H1 (cell line): ENCODE data around the gene FBXO38. TPM values are rescaled to one million over a fixed set of nuclear protein-coding genes. Genes with fewer than 3 reads are reported as not detected.
A peak's percentile ranks its signal among the peaks of the same experiment; 100 is the strongest.

ENCODE experiments used
- CTCF ChIA-PET: fragments of 300-600 bp; sonication (Branson Sonifier 250); formaldehyde crosslinking; loops from one replicate; lab custom pipeline; 2021; ENCODE audit not compliant: partially characterized antibody; lab: Charles Lee
- POLR2A ChIA-PET: fragments of 300-600 bp; sonication (Branson Sonifier 250); formaldehyde crosslinking; loops from one replicate; lab custom pipeline; 2021; ENCODE audit warnings: inconsistent platforms; ENCODE audit not compliant: partially characterized antibody; lab: Charles Lee
- DNase-seq, 2 experiments: peaks; one replicate each; pipeline versions ENCODE4 v3.0.0 to v3.0.0-alpha.2; 2010 to 2022; ENCODE audit warnings: low spot score in 2 of 2, low read depth in 1 of 2, mixed read lengths in 1 of 2
- FAIRE-seq: peaks from 2 replicates; lab custom pipeline; 2011; peaks lifted over from hg19 to GRCh38; lab: Jason Lieb, UNC
- H2AFZ ChIP-seq: 2 replicates; pipeline ENCODE4 v1.8.1; 2012; ENCODE audit warnings: low read length, inconsistent platforms
- H2AK5ac ChIP-seq: 2 replicates; pipeline ENCODE4 v1.6.1; 2013; ENCODE audit warnings: low read depth, low read length
- H2BK120ac ChIP-seq: replicated peaks from 2 replicates; pipeline ENCODE3; 2013; ENCODE audit warnings: low read depth, low read length, inconsistent platforms
- H2BK12ac ChIP-seq: 2 replicates; pipeline ENCODE4 v1.6.1; 2013; ENCODE audit warnings: low read depth, low read length
- H2BK15ac ChIP-seq: 2 replicates; pipeline ENCODE4 v1.6.1; 2013; ENCODE audit warnings: low read length
- H2BK20ac ChIP-seq: 2 replicates; pipeline ENCODE4 v1.6.1; 2013; ENCODE audit warnings: low read length
- H2BK5ac ChIP-seq: 2 replicates; pipeline ENCODE4 v1.6.1; 2013; ENCODE audit warnings: low read depth, low read length
- H3K14ac ChIP-seq: 2 replicates; pipeline ENCODE4 v1.6.1; 2013; ENCODE audit warnings: inconsistent platforms; ENCODE audit not compliant: insufficient read length
- H3K18ac ChIP-seq: 2 replicates; pipeline ENCODE4 v1.6.1; 2013; ENCODE audit warnings: low read length; ENCODE audit errors: extremely low read depth
- H3K23ac ChIP-seq: 2 replicates; pipeline ENCODE4 v1.6.1; 2013; ENCODE audit warnings: inconsistent platforms; ENCODE audit not compliant: insufficient read length
- H3K23me2 ChIP-seq: 2 replicates; pipeline ENCODE4 v1.6.1; 2013; ENCODE audit warnings: low read depth, low read length
- H3K27ac ChIP-seq: 2 replicates; pipeline ENCODE4 v1.6.1; 2011; ENCODE audit warnings: low read depth, low read length, inconsistent platforms
- H3K27me3 ChIP-seq, 4 experiments: replicated peaks in 1 of 4; 1 replicate in 1 of 4; 2 replicates in 3 of 4; pipeline versions ENCODE4 v1.6.1 to v1.8.1; 2011 to 2013; ENCODE audit warnings: low read length in 3 of 4, mild to moderate bottlenecking in 3 of 4, inconsistent platforms in 2 of 4, mixed read lengths in 2 of 4, moderate library complexity in 1 of 4; ENCODE audit not compliant: control insufficient read depth in 3 of 4, insufficient read depth in 3 of 4; ENCODE audit errors: extremely low read depth in 1 of 4
- H3K36me3 ChIP-seq, 4 experiments: 2 replicates each; pipeline versions ENCODE4 v1.6.1 to v1.8.1; 2011 to 2013; ENCODE audit warnings: mild to moderate bottlenecking in 4 of 4, low read length in 3 of 4, moderate library complexity in 2 of 4, control low read depth in 1 of 4, inconsistent platforms in 1 of 4; ENCODE audit not compliant: insufficient read depth in 4 of 4, control insufficient read depth in 2 of 4
- H3K4ac ChIP-seq: replicated peaks from 2 replicates; pipeline ENCODE3; 2013; ENCODE audit warnings: low read length, low read depth, mixed read lengths, inconsistent platforms; ENCODE audit not compliant: insufficient read length
- H3K4me1 ChIP-seq, 4 experiments: replicated peaks in 1 of 4; 1 replicate in 1 of 4; 2 replicates in 3 of 4; pipeline versions ENCODE4 v1.6.1 to v1.8.1; 2011 to 2013; ENCODE audit warnings: low read length in 3 of 4, inconsistent platforms in 2 of 4, mixed read lengths in 1 of 4; ENCODE audit not compliant: insufficient read depth in 4 of 4, control insufficient read depth in 3 of 4
- H3K4me2 ChIP-seq, 2 experiments: 2 replicates each; pipeline versions ENCODE4 v1.6.1 to v1.8.1; 2011 to 2013; ENCODE audit warnings: low read depth in 2 of 2, low read length in 2 of 2, control low read depth in 1 of 2, inconsistent platforms in 1 of 2, mild to moderate bottlenecking in 1 of 2; ENCODE audit not compliant: insufficient read depth in 1 of 2
- H3K4me3 ChIP-seq, 4 experiments: fragments of 200-600, 300-600 bp in 1 of 4; sonication (generic), shearing (Covaris generic), sonication (Bioruptor Twin) in 1 of 4; 2 replicates each; pipeline versions ENCODE4 v1.5.1 to v1.8.1; 2011 to 2016; ENCODE audit warnings: low read length in 4 of 4, low read depth in 3 of 4, control low read depth in 2 of 4, inconsistent platforms in 2 of 4, mild to moderate bottlenecking in 2 of 4, mixed read lengths in 1 of 4, moderate library complexity in 1 of 4; ENCODE audit not compliant: insufficient read depth in 2 of 4; ENCODE audit errors: extremely low read depth in 1 of 4
- H3K56ac ChIP-seq: replicated peaks from 2 replicates; pipeline ENCODE3; 2013; ENCODE audit warnings: low read depth, mild to moderate bottlenecking, mixed read lengths, low read length, inconsistent platforms; ENCODE audit not compliant: insufficient read length
- H3K79me1 ChIP-seq: 2 replicates; pipeline ENCODE4 v1.6.1; 2013; ENCODE audit warnings: low read depth, low read length, control low read depth
- H3K79me2 ChIP-seq, 2 experiments: 2 replicates each; pipeline versions ENCODE4 v1.6.1 to v1.8.1; 2012 to 2013; ENCODE audit warnings: low read length in 2 of 2, mild to moderate bottlenecking in 2 of 2, inconsistent platforms in 1 of 2; ENCODE audit not compliant: insufficient read depth in 2 of 2, control insufficient read depth in 1 of 2
- H3K9ac ChIP-seq, 4 experiments: replicated peaks in 1 of 4; 1 replicate in 1 of 4; 2 replicates in 3 of 4; pipeline versions ENCODE4 v1.6.1 to v1.8.1; 2011 to 2013; ENCODE audit warnings: low read depth in 3 of 4, low read length in 3 of 4, control low read depth in 2 of 4, mild to moderate bottlenecking in 2 of 4, moderate library complexity in 2 of 4, inconsistent platforms in 1 of 4; ENCODE audit errors: extremely low read depth in 1 of 4
- H3K9me3 ChIP-seq, 2 experiments: 2 replicates each; pipeline versions ENCODE4 v1.6.1 to v1.8.1; 2012 to 2013; ENCODE audit warnings: mild to moderate bottlenecking in 2 of 2, moderate library complexity in 2 of 2, control low read depth in 1 of 2, inconsistent platforms in 1 of 2, low read depth in 1 of 2, low read length in 1 of 2, mixed read lengths in 1 of 2; ENCODE audit not compliant: insufficient read depth in 2 of 2
- H4K20me1 ChIP-seq, 2 experiments: replicated peaks in 1 of 2; 2 replicates each; pipeline versions ENCODE3 to v1.8.1; 2011 to 2013; ENCODE audit warnings: inconsistent platforms in 2 of 2, low read length in 2 of 2, mild to moderate bottlenecking in 1 of 2; ENCODE audit not compliant: insufficient read depth in 2 of 2, control insufficient read depth in 1 of 2
- H4K5ac ChIP-seq: 2 replicates; pipeline ENCODE4 v1.6.1; 2013; ENCODE audit warnings: low read length, low read depth, mixed read lengths, inconsistent platforms; ENCODE audit not compliant: insufficient read length
- H4K8ac ChIP-seq: 2 replicates; pipeline ENCODE4 v1.8.0; 2013; ENCODE audit warnings: mild to moderate bottlenecking, moderate library complexity, low read length, inconsistent platforms; ENCODE audit not compliant: insufficient read depth; ENCODE audit errors: extremely low read depth
- H4K91ac ChIP-seq: replicated peaks from 2 replicates; pipeline ENCODE3; 2013; ENCODE audit warnings: low read length, mixed read lengths, inconsistent platforms; ENCODE audit not compliant: insufficient read length
- WGBS, 2 experiments: shearing (Covaris generic) in 1 of 2; methylation state at CpG; one replicate each; pipeline versions ENCODE4 v1.1.6 to v1.1.7; 2013 to 2015; ENCODE audit warnings: low lambda C conversion rate in 2 of 2, mixed read lengths in 2 of 2, inconsistent platforms in 1 of 2, low coverage in 1 of 2, missing lambda C conversion rate in 1 of 2; ENCODE audit not compliant: insufficient replicate concordance in 2 of 2, insufficient coverage in 1 of 2, insufficient read length in 1 of 2; ENCODE audit errors: extremely low coverage in 1 of 2, missing lambda C conversion rate in 1 of 2; 5-methylcytosine and 5-hydroxymethylcytosine counted together
- polyA plus RNA-seq, 7 experiments: library from polyadenylated mRNA; depleted of rRNA in 3 of 7; stranded (reverse) in 5 of 7; unstranded in 2 of 7; fragments of >200 nt in 5 of 7; fragments of 200-250 nt in 2 of 7; gene quantifications; 1 replicate in 5 of 7; 2 replicates in 1 of 7; 4 replicates in 1 of 7; pipeline versions ENCODE4 v1.2.1 to v1.2.3, GENCODE V29; 2011 to 2013; ENCODE audit warnings: missing spikeins in 2 of 7, mixed read lengths in 2 of 7
- total RNA-seq: library from RNA; stranded (reverse); fragmentation: NEBNext Ultra II Directional; extraction: Animal tissue kit (Norgen Biotek cat#: 25700); gene quantifications from 2 replicates; pipeline ENCODE4 v1.2.1, GENCODE V29; 2021

FBXO38 gene
- total and polyA plus RNA-seq, 2 of the 8 experiments (the other 6 are each of a cell fraction or from before 2014, with no cell fraction given), result 9.1 to 34.3 TPM

GRCh38 chr5:148458036-148458888 is 74.5 kb downstream of the FBXO38 start:
- Histone ChIP-seq H3K23ac (no peak overlapping the region), H2AFZ (peak overlapping the region; percentile 15; the same call in 1 of the 2 replicates), H2BK120ac (no peak overlapping the region), H4K8ac (no peak overlapping the region), H3K56ac (no peak overlapping the region), H3K79me1 (no peaks in the 10 kb centered on the region), H4K5ac (no peak overlapping the region), H2BK12ac (no peak overlapping the region), H4K91ac (no peak overlapping the region), H3K14ac (no peak overlapping the region), H3K4me3 (no peak overlapping the region), H3K9me3 (no peaks in the 10 kb centered on the region), H3K18ac (no peak overlapping the region), H3K36me3 (no peaks in the 10 kb centered on the region), H3K4ac (no peak overlapping the region), H3K23me2 (no peaks in the 10 kb centered on the region), H2BK15ac (no peak overlapping the region), H3K4me1 (peaks cover 0 to 10% (median 7%) of the 10 kb centered on the region in 4 experiments; a peak in 4 of 7 replicates), H3K79me2 (no peaks in the 10 kb centered on the region), H4K20me1 (no peaks in the 10 kb centered on the region), H2BK20ac (no peak overlapping the region; the same call in 1 of the 2 replicates), H2BK5ac (no peak overlapping the region), H3K27me3 (no peaks in the 10 kb centered on the region), H2AK5ac (no peak overlapping the region), H3K4me2 (no peak overlapping the region), H3K9ac (no peak overlapping the region), H3K27ac (no peak overlapping the region)
- POLR2A ChIA-PET, result no interaction called here
- WGBS, 2 experiments, result 91% methylated on average over 3 of the region's 3 CpGs; no CpG with 5 or more reads in 1 of the 2 experiments
- no peak for DNase-seq
- CTCF ChIA-PET, result interaction anchor here (0.5 to 2.5 kb wide), 11 partner anchors 14 to 394 kb away, joined by 3 to 12 read pairs (median 4); partner anchors contain the start of gene SPINK5
- FAIRE-seq, result no peak
